Thymus (tissue), 11 donors: ENCODE data around the gene NEDD1. TPM values are rescaled to one million over a fixed set of nuclear protein-coding genes. Genes with fewer than 3 reads are reported as not detected.

ENCODE experiments used
- DNase-seq, 9 donors: peaks; one replicate each; pipeline ENCODE4 v3.0.0-alpha.2; 2013; ENCODE audit warnings: low spot score in 9 of 9, low read depth in 6 of 9, missing footprints in 1 of 9
- H3K27ac ChIP-seq, 2 donors: one replicate each; pipeline ENCODE4 v1.5.1; 2013; ENCODE audit warnings: control low read depth in 1 of 2, low read depth in 1 of 2, low read length in 1 of 2, mild to moderate bottlenecking in 1 of 2, moderate library complexity in 1 of 2
- H3K27me3 ChIP-seq, 2 donors: one replicate each; pipeline ENCODE4 v1.5.1; 2013; ENCODE audit warnings: low read length in 1 of 2; ENCODE audit not compliant: control insufficient read depth in 2 of 2, insufficient read depth in 1 of 2
- H3K36me3 ChIP-seq, 2 donors: one replicate each; pipeline ENCODE4 v1.5.1; 2013; ENCODE audit warnings: low read length in 1 of 2, mild to moderate bottlenecking in 1 of 2, moderate library complexity in 1 of 2; ENCODE audit not compliant: control insufficient read depth in 2 of 2, insufficient read depth in 2 of 2
- H3K4me1 ChIP-seq, 2 donors: one replicate each; pipeline ENCODE4 v1.5.1; 2013; ENCODE audit warnings: low read length in 2 of 2; ENCODE audit not compliant: control insufficient read depth in 2 of 2, insufficient read depth in 2 of 2
- H3K4me3 ChIP-seq, 2 donors: one replicate each; pipeline ENCODE4 v1.5.1; 2013; ENCODE audit warnings: low read length in 2 of 2, control low read depth in 1 of 2, mild to moderate bottlenecking in 1 of 2
- H3K9me3 ChIP-seq, 2 donors: one replicate each; pipeline ENCODE4 v1.5.1; 2013; ENCODE audit warnings: low read length in 1 of 2, mild to moderate bottlenecking in 1 of 2; ENCODE audit not compliant: control insufficient read depth in 2 of 2, insufficient read depth in 1 of 2
- WGBS: extraction: QIAGEN DNeasy Blood & Tissue Kit; methylation state at CpG from one replicate; pipeline ENCODE4 v1.1.7; 2013; 5-methylcytosine and 5-hydroxymethylcytosine counted together
- polyA plus RNA-seq: library from polyadenylated mRNA; stranded (reverse); fragments of 200-250 nt; gene quantifications from one replicate; pipeline ENCODE4 v1.2.3, GENCODE V29; 2013
- total RNA-seq: library from RNA; stranded (reverse); fragments of 120-200 nt; gene quantifications from one replicate; pipeline ENCODE4 v1.2.4, GENCODE V29; 2013
- donor health status: healthy.

NEDD1 gene
- total and polyA plus RNA-seq, 2 donors: 14.0 to 41.4 TPM

GRCh38 chr12:96912261-96912660 lies 5.2 kb downstream of the NEDD1 start:
- no peak overlapping the region for H3K4me3 ChIP-seq
- H3K9me3 ChIP-seq: no peaks in the 10 kb centered on the region
- 90% methylated on average over 2 of the region's 2 CpGs for WGBS
- H3K4me1 ChIP-seq: peaks cover 6% of the 10 kb centered on the region in 2 donors
- H3K27me3 ChIP-seq: no peaks in the 10 kb centered on the region
- DNase-seq: no peak
- peaks cover 3 to 6% of the 10 kb centered on the region in 2 donors for H3K36me3 ChIP-seq
- H3K27ac ChIP-seq: no peak overlapping the region

DNA sequence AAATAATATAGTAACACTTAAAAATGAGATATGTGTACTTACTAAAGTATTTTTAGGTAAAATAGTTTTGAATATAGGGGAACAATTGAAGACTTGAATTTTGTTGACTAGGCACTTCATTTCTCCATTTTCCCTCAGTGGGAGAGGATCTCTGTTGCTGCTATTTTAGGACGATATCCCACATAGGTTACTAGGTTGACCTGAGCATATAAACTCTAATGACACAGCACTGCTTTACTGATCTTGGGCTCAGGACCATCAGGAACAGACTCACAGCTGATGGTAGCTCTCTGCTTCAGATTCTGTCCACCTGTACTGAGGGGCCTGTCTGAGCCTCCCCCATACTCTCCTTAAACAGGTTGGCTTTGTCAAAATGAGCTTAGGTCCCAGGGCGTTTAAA lies 5.9 kb downstream of the NEDD1 start:
- no peak overlapping the region for H3K27ac ChIP-seq
- no peak for DNase-seq
- H3K9me3 ChIP-seq: no peaks in the 10 kb centered on the region
- no peaks in the 10 kb centered on the region for H3K27me3 ChIP-seq
- no peak overlapping the region for H3K4me3 ChIP-seq
- WGBS: 95% methylated on average over 2 of the region's 2 CpGs
- H3K36me3 ChIP-seq: peaks cover 3 to 6% of the 10 kb centered on the region in 2 donors
- H3K4me1 ChIP-seq: peaks cover 3 to 6% of the 10 kb centered on the region in 2 donors

DNA sequence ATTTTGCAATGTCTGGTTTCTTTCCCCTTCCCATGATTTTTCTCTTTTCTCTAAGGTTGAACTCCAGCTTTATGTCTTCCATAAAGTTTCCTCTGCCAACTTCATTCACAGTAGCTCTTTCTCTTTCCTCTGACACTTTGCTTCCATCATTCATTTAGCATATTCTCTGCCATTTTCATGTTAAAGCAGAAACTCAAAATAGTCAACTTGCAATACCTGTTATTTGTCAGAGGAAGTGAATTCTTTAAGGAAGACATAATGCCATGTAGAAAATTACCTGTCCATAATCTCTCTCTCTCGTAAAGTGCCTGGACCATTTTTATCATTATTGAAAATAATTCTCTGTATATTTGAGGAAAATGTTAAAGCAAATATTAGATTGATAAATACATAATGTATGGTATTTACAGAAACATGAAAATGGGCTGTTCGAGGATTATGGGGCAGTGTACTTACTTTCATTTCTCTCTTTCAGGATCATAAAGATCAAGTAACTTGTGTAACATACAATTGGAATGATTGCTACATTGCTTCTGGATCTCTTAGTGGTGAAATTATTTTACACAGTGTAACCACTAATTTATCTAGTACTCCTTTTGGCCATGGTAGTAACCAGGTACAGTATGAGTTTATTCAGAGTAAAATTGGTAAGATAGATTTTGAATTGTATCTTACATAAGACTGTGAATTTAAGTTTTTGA lies 12.6 kb downstream of the NEDD1 start:
- Histone ChIP-seq H3K4me1 (no peaks in the 10 kb centered on the region), H3K36me3 (peaks cover 5 to 18% of the 10 kb centered on the region in 2 donors), H3K27ac (no peak overlapping the region), H3K4me3 (no peak overlapping the region), H3K27me3 (no peaks in the 10 kb centered on the region), H3K9me3 (no peaks in the 10 kb centered on the region)
- DNase-seq: no peak
- 97% methylated on average over 2 of the region's 2 CpGs for WGBS

- Histone ChIP-seq H3K9me3 (no peaks in the 10 kb centered on the region), H3K4me1 (no peaks in the 10 kb centered on the region), H3K27me3 (no peaks in the 10 kb centered on the region), H3K4me3 (no peak overlapping the region), H3K27ac (no peak overlapping the region), H3K36me3 (peaks cover 14 to 35% of the 10 kb centered on the region in 2 donors)
- no peak for DNase-seq
- WGBS: 100% methylated on average over 2 of the region's 2 CpGs
These were observed 41.7 kb downstream of the NEDD1 start for GRCh38 chr12:96948782-96949181.

DNA sequence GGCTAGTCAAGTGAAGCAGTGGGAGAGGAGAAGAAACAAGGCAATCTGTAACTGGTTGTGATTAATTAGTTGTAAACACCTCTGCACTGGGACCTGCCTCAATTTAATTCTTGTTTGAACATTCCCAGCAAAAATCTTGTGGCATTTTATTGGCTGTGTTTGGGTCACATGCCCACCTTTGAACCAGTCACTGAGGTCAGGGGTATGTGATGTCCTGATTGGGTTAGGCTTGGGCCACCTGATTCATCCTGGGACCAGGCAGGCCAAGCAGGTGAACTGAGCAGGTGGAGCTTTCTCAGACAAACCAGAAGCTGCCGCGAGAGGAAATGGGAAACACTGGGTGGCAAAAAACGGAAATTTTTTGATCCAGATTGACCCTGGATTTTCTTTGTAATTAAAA lies 72.5 kb downstream of the NEDD1 start:
- DNase-seq: no peak
- Histone ChIP-seq H3K4me1 (no peaks in the 10 kb centered on the region), H3K9me3 (no peaks in the 10 kb centered on the region), H3K27ac (no peak overlapping the region), H3K27me3 (no peaks in the 10 kb centered on the region), H3K4me3 (no peak overlapping the region), H3K36me3 (no peaks in the 10 kb centered on the region)
- 95% methylated on average over 3 of the region's 3 CpGs for WGBS

- Histone ChIP-seq H3K27ac (no peak overlapping the region), H3K27me3 (peaks cover 4 to 9% of the 10 kb centered on the region in 2 donors), H3K4me1 (peaks cover 5% of the 10 kb centered on the region in 2 donors), H3K36me3 (no peaks in the 10 kb centered on the region), H3K4me3 (no peak overlapping the region), H3K9me3 (no peaks in the 10 kb centered on the region)
- DNase-seq: no peak
- 89% methylated on average over 6 of the region's 6 CpGs for WGBS
These were observed 73.9 kb downstream of the NEDD1 start for GRCh38 chr12:96980991-96981414.

DNA sequence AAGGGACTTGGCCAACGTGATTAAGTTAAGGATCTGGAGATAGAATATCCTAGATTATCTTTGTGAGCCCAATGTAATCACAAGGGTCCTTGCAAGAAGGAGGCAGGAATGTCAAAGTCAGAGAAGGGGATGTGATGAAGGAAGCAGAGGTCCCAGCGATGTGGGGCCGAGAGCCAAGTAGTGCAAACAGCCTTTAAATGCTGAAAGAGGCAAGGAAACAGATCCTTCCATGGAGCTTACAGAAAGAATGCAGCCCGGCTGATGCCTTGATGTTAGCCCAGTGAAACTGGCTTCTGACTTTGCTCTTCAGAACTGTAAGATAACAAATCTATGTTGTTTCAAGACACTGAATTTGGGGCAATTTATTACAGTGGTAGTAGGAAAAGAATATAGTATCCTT lies 74.9 kb downstream of the NEDD1 start:
- H3K27me3 ChIP-seq: peaks cover 8 to 16% of the 10 kb centered on the region in 2 donors
- WGBS: 92% methylated on average over 4 of the region's 4 CpGs

GRCh38 chr12:96982671-96983070 lies 75.6 kb downstream of the NEDD1 start:
- Histone ChIP-seq H3K27ac (no peak overlapping the region), H3K4me3 (no peak overlapping the region), H3K27me3 (peaks cover 8 to 16% of the 10 kb centered on the region in 2 donors), H3K4me1 (peaks cover 5 to 6% of the 10 kb centered on the region in 2 donors), H3K36me3 (no peaks in the 10 kb centered on the region), H3K9me3 (no peaks in the 10 kb centered on the region)
- no peak for DNase-seq
- 93% methylated on average over 4 of the region's 4 CpGs for WGBS

More for the DNA sequence above, 74.9 kb downstream of the NEDD1 start:
- DNase-seq: no peak
- Histone ChIP-seq H3K4me3 (no peak overlapping the region), H3K36me3 (no peaks in the 10 kb centered on the region), H3K4me1 (peaks cover 5 to 6% of the 10 kb centered on the region in 2 donors), H3K27ac (no peak overlapping the region), H3K9me3 (no peaks in the 10 kb centered on the region)

GRCh38 chr12:96985515-96986362 lies 78.7 kb downstream of the NEDD1 start:
- H3K4me3 ChIP-seq: peak overlapping the region in 1 of 2 donors; percentile 13
- WGBS: 2% methylated on average over 56 of the region's 56 CpGs
- H3K4me1 ChIP-seq: peaks cover 5 to 6% of the 10 kb centered on the region in 2 donors
- H3K27ac ChIP-seq: no peak overlapping the region
- peak in 6 of 9 donors; percentile 11 to 56 (median 29) for DNase-seq
- H3K27me3 ChIP-seq: peaks cover 8 to 16% of the 10 kb centered on the region in 2 donors
- no peaks in the 10 kb centered on the region for H3K36me3 ChIP-seq
- H3K9me3 ChIP-seq: no peaks in the 10 kb centered on the region
